Hepatocyte (in vitro differentiated cells): Measurements from ENCODE around the gene PRKAG2.

Experiments used
- EZH2phosphoT487 ChIP-seq: fragments of 200-600 bp; sonication (generic); IDR thresholded peaks from one replicate; pipeline ENCODE4 v1.6.1; 2018; ENCODE audit warnings: antibody characterized with exemption, mild to moderate bottlenecking, low read depth, moderate library complexity; ENCODE audit not compliant: unreplicated experiment, severe bottlenecking
- TF ChIP-seq, protein P1 (sequence below): fragments of 200-600 bp; sonication (generic); IDR thresholded peaks from 2 replicates; pipeline ENCODE4 v1.5.1; 2016; ENCODE audit warnings: antibody characterized with exemption, mild to moderate bottlenecking; ENCODE audit not compliant: poor library complexity

- TF ChIP-seq, protein P1, sequence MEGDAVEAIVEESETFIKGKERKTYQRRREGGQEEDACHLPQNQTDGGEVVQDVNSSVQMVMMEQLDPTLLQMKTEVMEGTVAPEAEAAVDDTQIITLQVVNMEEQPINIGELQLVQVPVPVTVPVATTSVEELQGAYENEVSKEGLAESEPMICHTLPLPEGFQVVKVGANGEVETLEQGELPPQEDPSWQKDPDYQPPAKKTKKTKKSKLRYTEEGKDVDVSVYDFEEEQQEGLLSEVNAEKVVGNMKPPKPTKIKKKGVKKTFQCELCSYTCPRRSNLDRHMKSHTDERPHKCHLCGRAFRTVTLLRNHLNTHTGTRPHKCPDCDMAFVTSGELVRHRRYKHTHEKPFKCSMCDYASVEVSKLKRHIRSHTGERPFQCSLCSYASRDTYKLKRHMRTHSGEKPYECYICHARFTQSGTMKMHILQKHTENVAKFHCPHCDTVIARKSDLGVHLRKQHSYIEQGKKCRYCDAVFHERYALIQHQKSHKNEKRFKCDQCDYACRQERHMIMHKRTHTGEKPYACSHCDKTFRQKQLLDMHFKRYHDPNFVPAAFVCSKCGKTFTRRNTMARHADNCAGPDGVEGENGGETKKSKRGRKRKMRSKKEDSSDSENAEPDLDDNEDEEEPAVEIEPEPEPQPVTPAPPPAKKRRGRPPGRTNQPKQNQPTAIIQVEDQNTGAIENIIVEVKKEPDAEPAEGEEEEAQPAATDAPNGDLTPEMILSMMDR, result no peak
- TF ChIP-seq EZH2phosphoT487, result no peak
Observed at GRCh38 chr7:151866028-151866427, 10.9 kb downstream of the PRKAG2 start.
